ENCODE measurements around the gene PARD6G. TPM values are rescaled to one million over a fixed set of nuclear protein-coding genes. Genes with fewer than 3 reads are reported as not detected.

The PARD6G gene
- total and polyA plus RNA-seq, 2 of the 13 experiments (the other 11 are each of a cell fraction or from before 2014, with no cell fraction given), result 3.6 to 7.4 TPM

DNA sequence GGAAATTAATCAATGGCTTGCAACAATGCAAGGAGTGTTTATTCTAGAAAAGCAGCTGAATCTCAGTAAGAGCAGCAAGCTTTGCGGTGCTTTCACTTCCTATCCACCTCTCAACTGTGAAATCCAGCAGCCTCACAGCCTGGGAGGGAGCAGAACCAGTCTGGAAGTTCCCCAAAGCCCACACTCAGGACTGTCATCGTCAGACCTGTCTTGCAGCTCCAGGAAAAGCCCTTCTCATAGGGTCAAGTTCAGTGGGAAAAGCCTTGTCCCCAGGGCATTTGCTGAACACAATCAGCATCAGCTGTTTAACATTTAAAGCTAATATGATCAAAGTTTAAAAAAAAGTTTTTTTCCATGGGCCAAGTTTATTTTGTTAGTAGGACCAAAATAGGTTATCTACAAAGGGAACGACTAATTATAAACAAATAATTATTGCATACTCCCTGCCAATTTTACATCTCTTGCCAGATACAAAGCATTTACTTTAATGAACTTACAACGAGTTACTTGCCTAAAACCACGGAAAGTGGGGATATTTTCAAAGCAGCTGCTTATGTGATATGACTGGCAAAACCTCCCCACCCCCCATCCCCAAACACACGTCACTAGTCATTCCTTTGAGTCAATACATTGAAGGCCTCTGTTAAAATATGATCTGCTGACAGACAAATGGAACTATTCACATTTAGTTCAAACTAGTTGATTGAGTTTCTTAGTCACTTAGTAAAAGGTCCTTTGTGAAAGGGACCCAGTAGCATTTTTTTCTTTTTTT is 36.8 kb downstream of the PARD6G start:
- DNase-seq (ENCODE audit: low spot score) (peak; percentile 54), ATAC-seq (no peak; the same call in 2 of the 3 replicates), FAIRE-seq (no peak)
- ChIA-PET CTCF (ENCODE audit: low intra/inter-chr PET ratio, low total read pairs) (no interaction called here), POLR2A (no interaction called here)
- Histone ChIP-seq H2AFZ (ENCODE audit: low read length) (no peak overlapping the region), H3K27me3 (ENCODE audit: control insufficient read depth in 1 of 2, insufficient read depth in 2 of 2, low read length in 2 of 2) (no peaks in the 10 kb centered on the region), H3K9ac (ENCODE audit: insufficient read depth, low read depth, low read length) (no peak overlapping the region), H3K4me3 (replicated peaks in 1 of 3; ENCODE audit: insufficient read depth in 1 of 3, low read depth in 2 of 3, low read length in 3 of 3) (peak overlapping the region in 1 of 3 experiments; percentile 17; a peak in 1 of 6 replicates), H3K27ac (ENCODE audit: extremely low read length, insufficient read depth, low read length) (peak overlapping the region; percentile 0), H4K20me1 (ENCODE audit: insufficient read depth, low read length) (no peaks in the 10 kb centered on the region), H3K36me3 (replicated peaks in 1 of 2; ENCODE audit: control insufficient read depth in 1 of 2, insufficient read depth in 2 of 2, low read length in 2 of 2) (no peaks in the 10 kb centered on the region), H3K4me2 (ENCODE audit: low read depth, low read length) (peak overlapping the region; percentile 41), H3K9me3 (ENCODE audit: low read length) (no peaks in the 10 kb centered on the region), H3K4me1 (ENCODE audit: insufficient read depth, low read length) (peaks cover 40% of the 10 kb centered on the region), H3K79me2 (ENCODE audit: insufficient read depth, low read length) (no peaks in the 10 kb centered on the region)
- in situ Hi-C loops (cut with HindIII; ENCODE audit: extremely low pct_ligation_motif_present, low pct_unique_long_range_greater_than_20kb), result no loop called here
- intact Hi-C loops (cut with micrococcal nuclease; ENCODE audit: unreplicated experiment), result no loop called here
- no TSS peak for BruUV-seq (replicated peaks)
- 17% methylated on average over 5 of the region's 6 CpGs for WGBS (ENCODE audit: low lambda C conversion rate)
- TF ChIP-seq HNRNPL (IDR thresholded peaks at IDR 0.05; ENCODE audit: low read depth, low read length), result no peak
- TF ChIP-seq CREB1 (IDR thresholded peaks at IDR 0.05), result peak; percentile 15; the same call in 1 of the 2 replicates
- peak; percentile 49; the same call in 1 of the 2 replicates for TF ChIP-seq CREB1 (CRISPR knock-in tag; IDR thresholded peaks at IDR 0.05)
- peak; percentile 47 for TF ChIP-seq CREM (IDR thresholded peaks at IDR 0.05)
- no peak for TF ChIP-seq CREM (CRISPR knock-in tag; IDR thresholded peaks at IDR 0.05)

DNA sequence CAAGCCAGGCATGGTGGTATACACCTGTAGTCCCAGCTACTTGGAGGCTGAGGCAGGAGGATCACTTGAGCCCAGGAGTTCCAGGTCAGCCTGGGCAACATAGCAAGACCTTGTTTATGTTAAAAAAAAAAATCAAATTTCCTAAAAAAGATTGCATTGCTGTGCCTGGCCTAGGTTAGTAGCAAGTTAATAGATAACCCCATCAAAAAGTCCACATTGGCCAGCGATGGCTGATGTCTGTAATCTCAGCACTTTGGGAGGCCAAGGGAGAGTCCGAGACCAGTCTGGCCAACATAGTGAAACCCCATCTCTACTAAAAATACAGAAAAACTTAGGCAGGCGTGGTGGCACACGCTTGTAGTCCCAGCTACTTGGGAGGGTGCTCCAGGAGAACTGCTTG is 38.7 kb downstream of the PARD6G start:
- DNase-seq (ENCODE audit: low spot score) (no peak), ATAC-seq (no peak), FAIRE-seq (no peak)
- Histone ChIP-seq H3K4me1 (ENCODE audit: insufficient read depth, low read length) (peaks cover 34% of the 10 kb centered on the region), H3K4me3 (replicated peaks in 1 of 3; ENCODE audit: insufficient read depth in 1 of 3, low read depth in 2 of 3, low read length in 3 of 3) (no peak overlapping the region), H3K27ac (ENCODE audit: extremely low read length, insufficient read depth, low read length) (no peak overlapping the region), H3K4me2 (ENCODE audit: low read depth, low read length) (no peak overlapping the region), H3K79me2 (ENCODE audit: insufficient read depth, low read length) (no peaks in the 10 kb centered on the region), H2AFZ (ENCODE audit: low read length) (no peak overlapping the region), H3K36me3 (replicated peaks in 1 of 2; ENCODE audit: control insufficient read depth in 1 of 2, insufficient read depth in 2 of 2, low read length in 2 of 2) (no peaks in the 10 kb centered on the region), H3K27me3 (ENCODE audit: control insufficient read depth in 1 of 2, insufficient read depth in 2 of 2, low read length in 2 of 2) (no peaks in the 10 kb centered on the region), H3K9ac (ENCODE audit: insufficient read depth, low read depth, low read length) (no peak overlapping the region), H4K20me1 (ENCODE audit: insufficient read depth, low read length) (no peaks in the 10 kb centered on the region), H3K9me3 (ENCODE audit: low read length) (no peaks in the 10 kb centered on the region)
- ChIA-PET POLR2A (no interaction called here), CTCF (ENCODE audit: low intra/inter-chr PET ratio, low total read pairs) (no interaction called here)
- in situ Hi-C loops (cut with HindIII; ENCODE audit: extremely low pct_ligation_motif_present, low pct_unique_long_range_greater_than_20kb) (no loop called here), intact Hi-C loops (cut with micrococcal nuclease; ENCODE audit: unreplicated experiment) (no loop called here)
- 0 out of 2 replicates have a peak, but pooled peaks have one; percentile 28 for TF ChIP-seq ZNF121 (CRISPR knock-in tag; IDR thresholded peaks at IDR 0.05)
- no peak for TF ChIP-seq HMG20A (CRISPR knock-in tag; IDR thresholded peaks at IDR 0.05; ENCODE audit: borderline replicate concordance)
- TF ChIP-seq ZNF770 (CRISPR knock-in tag; IDR thresholded peaks at IDR 0.05), result peak; percentile 27; the same call in 1 of the 2 replicates
- TF ChIP-seq MAX (IDR thresholded peaks at IDR 0.05), result no peak
- BruUV-seq (replicated peaks), result no TSS peak
- WGBS (ENCODE audit: low lambda C conversion rate), result 85% methylated on average over 4 of the region's 4 CpGs

All from HepG2 (cell line).